GM18505 (cell line): ENCODE measurements around the gene BRD3.
A peak's percentile ranks its signal among the peaks of the same experiment; 100 is the strongest.
"Not testable (repeated sequence)": the region's sequence is repeated elsewhere in the genome, so short reads cannot be mapped to it uniquely, and the experiment has no call there.

Experiments
- ATAC-seq: cut with Tn5 transposase; IDR thresholded peaks from one replicate; pipeline ENCODE4 v1.9.1; 2021; ENCODE audit not compliant: unreplicated experiment
- POLR2A ChIP-seq: IDR thresholded peaks from 4 replicates; pipeline ENCODE4 v1.6.1; 2011; ENCODE audit warnings: borderline replicate concordance; ENCODE audit not compliant: insufficient read depth, insufficient read length; ENCODE audit errors: extremely low read depth

The BRD3 gene

DNA sequence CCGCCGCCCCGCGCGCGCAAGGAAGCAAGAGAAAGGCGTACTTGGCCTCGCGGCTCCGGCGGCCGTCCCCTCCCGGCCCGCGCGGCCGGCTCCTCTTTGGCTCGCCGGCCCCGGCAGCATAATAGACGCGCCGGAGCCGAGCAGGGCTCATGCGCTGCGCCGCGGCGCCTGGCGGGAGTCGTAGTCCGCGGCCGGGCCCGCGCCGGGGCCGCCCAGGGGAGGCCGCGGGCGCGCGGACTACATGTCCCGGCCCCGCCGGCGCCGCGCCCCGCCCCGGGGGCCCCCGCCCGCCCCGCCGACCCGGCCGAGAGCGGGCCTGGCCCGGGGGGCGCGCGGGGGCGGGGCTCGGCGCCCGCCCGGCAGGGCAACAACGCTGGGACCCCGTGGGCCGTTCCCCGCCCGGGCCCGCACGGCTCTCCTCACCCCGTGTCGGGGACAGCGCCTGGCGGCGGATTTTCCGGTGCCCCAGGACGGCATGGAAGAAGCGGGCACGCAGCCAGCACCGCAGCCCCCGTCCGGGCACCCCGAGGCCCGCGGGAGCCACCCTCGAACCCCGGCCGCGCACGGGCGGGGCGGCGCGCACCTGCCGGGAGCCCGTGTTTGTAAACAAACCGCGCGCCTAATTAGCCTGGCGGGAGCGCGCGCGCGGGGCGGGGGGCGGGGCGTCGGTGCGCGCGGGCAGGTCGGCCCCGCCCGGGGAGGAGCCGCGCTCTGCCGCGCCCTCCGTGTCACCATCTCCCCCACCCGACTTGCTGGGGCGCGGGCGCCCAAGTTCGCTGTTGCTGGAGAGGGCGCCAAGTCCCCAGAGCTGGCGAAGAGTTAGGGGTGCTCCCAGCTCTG, at the start of gene BRD3:
Gene BRD3, minus strand, starts transcription at position 123 of the 840 bp plus-strand sequence. CDS start 14,549 bp downstream, outside the sequence.
- peak; percentile 65 for TF ChIP-seq POLR2A
- peak; percentile 63 for ATAC-seq

DNA sequence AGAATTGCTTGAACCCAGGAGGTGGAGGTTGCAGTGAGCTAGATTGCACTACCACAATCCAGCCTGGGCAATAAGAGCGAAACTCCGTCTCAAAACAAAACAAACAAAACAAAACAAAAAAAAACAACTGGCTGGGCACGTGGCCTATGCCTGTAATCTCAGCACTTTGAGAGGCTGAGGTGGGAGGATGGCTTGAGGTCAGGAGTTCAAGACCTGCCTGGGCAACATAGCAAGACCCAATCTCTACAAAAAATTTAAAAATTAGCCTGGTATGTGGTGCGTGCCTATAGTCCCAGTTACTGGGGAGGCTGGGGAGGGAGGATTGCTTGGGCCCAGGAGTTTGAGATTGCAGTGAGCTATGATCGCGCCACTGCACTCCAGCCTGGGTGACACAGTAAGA, 44.7 kb upstream of the BRD3 start:
- no peak for ATAC-seq
- TF ChIP-seq POLR2A, result no peak

DNA sequence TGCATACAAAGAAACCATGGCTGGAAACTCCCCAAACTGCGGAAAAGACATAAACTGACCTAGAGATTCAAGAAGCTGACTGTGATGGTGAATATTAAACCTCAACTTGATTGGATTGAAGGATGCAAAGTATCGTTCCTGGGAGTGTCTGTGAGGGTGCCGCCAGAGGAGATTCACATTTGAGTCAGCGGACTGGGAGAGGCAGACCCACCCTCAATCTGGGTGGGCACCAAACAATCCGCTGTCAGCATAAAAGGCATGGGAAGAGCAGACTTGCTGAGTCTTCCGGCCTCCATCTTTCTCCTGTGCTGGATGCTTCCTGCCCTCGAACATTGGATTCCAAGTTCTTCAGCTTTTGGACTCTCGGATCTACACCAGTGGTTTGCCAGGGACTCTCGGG, 43.2 kb upstream of the BRD3 start:
- no peak for TF ChIP-seq POLR2A
- no peak for ATAC-seq

DNA sequence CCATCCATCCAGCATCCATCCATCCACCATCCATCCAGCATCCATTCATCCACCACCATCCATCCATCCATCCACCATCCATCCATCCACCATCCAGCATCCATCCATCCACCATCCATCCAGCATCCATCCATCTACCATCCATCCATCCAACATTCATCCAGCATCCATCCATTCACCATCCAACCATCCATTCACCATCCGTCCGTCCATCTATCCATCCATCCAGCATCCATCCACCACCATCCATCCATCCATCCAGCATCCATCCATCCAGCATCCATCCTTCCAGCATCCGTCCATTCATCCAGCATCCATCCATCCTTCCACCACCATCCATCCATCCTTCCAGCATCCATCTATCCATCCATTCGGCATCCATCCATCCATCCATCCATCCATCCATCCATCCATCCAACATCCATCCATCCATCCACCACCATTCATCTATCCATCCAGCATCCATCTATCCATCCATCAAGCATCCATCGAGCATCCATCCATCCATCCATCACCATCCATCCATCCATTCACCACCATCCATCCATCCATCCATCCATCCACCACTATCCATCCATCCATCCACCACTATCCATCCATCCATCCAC, 35.7 kb upstream of the BRD3 start:
- no peak for ATAC-seq
- no peak for TF ChIP-seq POLR2A

DNA sequence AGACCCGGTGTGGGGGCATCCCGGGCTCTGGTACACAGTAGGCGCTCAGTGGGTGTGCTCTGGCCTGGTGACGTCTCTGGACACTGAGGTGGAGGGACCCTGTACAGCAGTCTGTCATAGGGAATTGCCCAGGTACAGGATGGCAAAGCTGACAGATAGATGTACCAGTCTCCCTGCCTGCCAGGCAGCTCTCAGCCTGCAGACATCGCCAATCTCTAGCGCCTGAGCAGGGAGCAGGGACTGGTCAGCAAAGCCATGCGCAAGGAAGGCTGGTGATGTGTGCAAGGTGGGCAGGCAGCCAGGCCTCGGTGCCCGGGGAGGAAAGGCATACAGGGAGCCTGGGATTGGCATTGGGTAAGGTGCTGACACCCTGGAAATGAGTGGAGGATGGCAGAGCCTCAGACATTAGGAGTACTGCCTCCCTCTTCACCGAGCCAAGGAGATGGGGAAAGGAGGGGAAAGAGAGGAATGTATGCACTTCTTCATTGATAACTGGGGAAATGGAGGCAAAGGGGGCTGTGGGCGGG, 33.9 kb upstream of the BRD3 start:
- TF ChIP-seq POLR2A, result no peak
- no peak for ATAC-seq

DNA sequence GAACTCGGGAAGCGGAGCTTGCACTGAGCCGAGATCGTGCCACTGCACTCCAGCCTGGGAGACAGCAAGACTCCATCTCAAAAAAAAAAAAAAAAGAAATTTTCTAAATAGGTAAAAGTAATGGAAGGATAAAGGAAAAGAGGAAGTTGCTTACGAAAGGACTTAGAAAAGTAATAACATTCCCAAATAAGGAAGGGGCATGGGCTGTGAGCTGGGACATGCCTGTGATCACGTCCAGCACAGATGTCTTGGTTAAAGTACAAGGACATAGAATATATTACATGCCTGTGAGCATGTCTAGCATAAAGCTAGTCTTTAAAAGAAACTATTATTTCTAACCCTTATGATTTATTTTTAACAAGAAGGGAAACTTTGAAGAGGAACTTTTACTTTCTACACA, 33.3 kb upstream of the BRD3 start:
- not testable (repeated sequence) for ATAC-seq

DNA sequence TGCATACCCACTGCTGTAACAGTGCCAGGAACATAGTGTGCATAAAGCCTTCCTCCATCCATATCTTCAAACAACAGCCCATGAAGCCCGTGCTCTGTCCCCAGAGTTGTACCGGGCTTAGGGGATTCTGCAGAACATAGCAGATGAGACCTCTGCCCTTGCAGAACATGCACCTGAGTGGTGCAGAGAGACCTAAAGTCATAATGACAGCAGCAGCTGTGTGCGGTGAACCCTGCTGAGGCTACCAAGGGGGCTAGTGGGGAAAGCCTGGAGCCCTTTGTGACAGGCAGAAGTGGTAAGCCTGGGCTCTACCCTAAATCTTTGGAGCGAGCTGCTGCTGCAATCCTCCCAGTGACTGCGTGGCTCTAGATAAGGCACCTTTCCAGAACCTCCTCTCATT, 32.2 kb upstream of the BRD3 start:
- TF ChIP-seq POLR2A, result no peak
- ATAC-seq, result no peak

DNA sequence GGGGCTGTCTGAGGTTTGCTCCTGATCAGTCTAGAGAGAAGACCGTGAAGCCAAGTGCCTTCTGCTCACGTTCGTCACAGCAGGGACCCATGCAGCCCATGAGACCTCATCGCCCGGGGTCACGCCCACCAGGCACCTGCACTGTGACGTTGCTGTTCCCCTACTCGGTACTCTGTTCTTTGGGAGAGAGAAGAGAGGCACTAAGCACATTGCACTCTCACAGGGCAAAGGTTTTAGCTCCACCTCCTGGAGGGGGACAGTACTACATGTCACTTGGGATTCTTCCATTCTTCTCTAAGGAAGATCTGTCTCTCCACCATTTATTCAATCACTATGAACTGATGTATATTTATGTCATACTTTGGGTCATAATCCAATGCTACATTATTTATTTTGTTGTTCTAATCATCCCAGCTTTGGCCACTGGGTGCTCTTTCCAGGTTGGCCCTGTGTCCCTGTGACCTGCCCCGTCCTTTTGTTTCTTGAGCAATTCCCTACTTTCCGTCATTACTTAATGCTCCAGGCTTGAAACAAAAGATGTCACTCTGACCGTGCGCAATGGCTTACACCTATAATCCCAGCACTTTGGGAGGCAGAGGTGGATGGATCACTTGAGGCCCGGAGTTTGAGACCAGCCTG, 31.4 kb upstream of the BRD3 start:
- no peak for TF ChIP-seq POLR2A
- ATAC-seq, result no peak

DNA sequence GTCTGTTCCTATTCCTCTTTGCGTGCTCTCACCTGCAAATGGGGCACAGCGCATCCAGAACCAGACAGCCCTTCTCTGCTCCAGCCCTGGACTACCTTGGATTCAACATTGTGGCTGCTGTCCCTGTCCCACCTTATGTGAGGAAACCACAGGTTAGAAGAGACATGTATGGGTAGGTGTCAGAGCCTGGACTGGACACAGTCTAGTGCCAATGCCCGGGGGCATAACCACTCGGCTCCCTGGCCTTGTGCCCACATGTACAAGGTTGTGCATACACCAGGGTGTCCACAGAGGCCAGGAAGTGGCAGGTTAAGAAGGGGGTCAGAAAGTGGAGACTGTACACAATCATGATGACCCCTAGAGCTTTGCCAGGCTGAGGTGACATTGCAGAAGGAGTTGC, 22.1 kb upstream of the BRD3 start:
- no peak for ATAC-seq
- TF ChIP-seq POLR2A, result no peak

DNA sequence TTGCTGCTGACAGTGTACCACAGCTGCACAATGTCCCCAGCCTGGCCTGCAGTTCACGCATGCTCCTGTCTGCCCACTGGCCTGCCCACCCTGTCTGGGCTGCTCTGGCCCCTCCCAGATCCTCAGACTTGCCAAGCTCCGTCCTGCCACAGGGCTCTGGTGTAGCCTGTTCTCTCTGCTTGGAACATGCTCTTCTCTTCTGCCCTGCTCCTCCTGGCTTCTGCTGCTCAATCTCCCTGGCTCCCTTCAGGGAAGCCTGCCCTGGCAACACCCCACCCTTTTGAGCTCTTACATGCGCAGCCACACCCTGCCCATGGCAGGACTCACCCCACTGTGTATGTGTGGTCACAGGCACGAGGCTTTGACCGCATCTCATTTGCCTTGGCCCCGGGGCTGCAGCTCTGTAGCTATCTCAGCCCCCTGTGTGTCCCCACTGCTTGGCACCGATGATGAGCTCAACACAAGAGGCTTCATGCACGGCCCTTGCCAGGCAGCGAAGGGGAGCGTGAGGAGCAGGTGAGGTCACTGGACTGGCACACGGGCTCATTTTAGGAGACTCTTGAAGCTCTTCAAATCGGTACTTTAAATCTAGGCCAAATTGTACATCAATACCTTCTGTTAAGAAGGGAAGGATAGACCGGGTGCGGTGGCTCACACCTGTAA, 20.4 kb upstream of the BRD3 start:
- ATAC-seq, result no peak

DNA sequence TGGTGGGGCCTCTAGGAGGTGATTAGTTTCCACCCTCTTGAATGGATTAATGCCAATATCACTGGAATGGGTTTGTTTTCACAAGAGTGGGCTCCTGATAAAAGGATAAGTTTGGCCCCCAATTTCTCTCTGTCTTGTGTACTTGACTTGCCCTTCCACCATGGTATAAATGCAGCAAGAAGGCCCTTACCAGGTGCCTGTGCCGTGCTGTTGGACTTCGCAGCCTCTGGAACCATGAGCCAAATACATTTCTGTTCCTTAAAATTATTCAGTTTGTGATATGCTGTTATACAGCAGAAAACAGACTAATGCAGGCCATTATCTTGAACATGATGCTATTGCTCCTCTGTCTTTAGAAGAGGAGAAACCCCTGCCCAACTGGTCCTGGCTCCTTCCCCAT, 17.8 kb upstream of the BRD3 start:
- no peak for ATAC-seq
- TF ChIP-seq POLR2A, result no peak

More for the DNA sequence above, 20.4 kb upstream of the BRD3 start:
- no peak for TF ChIP-seq POLR2A

DNA sequence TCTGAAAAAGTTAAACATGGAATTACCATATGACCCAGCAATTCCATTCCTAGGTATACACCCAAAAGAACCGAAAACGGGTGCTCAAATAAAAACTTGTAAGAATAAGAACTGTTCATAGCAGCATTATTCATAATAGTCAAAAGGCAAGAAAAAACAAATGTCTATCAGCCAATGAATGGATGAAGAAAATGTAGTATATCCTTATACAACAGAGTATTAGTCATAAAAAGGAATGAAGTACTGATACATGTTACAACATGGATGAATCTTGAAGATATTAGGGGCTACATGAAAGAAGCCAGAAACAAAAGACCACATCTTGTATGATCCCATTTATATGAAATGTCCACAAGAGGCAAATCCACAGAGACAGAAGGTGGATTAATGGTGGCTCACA, 15.6 kb upstream of the BRD3 start:
- no peak for TF ChIP-seq POLR2A
- no peak for ATAC-seq

DNA sequence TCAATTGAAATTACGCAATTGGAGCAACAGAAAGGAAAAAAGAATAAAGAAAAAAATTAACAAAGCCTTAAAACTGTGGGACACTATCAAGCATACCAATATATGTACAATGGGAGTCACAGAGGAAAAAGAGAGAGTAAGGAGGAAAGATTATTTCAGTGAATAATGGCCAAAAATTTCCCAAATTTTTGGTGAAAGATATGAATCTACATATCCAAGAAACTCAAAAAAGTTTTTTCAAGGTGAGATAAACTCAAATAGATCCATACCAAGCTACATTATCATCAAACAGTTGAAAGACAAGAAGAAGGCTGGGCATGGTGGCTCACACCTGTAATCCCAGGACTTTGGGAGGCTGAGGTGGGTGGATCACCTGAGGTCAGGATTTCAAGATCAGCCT, 8.8 kb upstream of the BRD3 start:
- no peak for ATAC-seq
- TF ChIP-seq POLR2A, result no peak

DNA sequence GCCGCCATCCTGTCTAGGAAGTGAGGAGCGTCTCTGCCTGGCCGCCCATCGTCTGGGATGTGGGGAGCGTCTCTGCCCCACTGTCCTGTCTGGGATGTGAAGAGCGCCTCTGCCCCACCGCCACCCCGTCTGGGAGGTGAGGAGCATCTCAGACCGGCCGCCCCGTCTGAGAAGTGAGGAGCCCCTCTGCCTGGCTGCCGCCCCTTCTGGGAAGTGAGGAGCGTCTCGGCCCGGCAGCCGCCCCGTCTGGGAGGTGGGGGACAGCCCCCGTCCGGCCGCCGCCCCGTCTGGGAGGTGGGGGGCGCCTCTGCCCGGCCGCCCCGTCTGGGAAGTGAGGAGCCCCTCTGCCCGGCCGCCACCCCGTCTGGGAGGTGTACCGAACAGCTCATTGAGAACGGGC, 7.9 kb upstream of the BRD3 start:
- not testable (repeated sequence) for ATAC-seq
